CD4-positive, alpha-beta T cell treated with Interleukin-17A for 1 hour (primary cell): Measurements from ENCODE around the gene FAM174C.
A peak's percentile ranks its signal among the peaks of the same experiment; 100 is the strongest.

Experiments
- DNase-seq: peaks from one replicate; pipeline ENCODE4 v3.0.0-alpha.2; 2020

Gene FAM174C

DNA sequence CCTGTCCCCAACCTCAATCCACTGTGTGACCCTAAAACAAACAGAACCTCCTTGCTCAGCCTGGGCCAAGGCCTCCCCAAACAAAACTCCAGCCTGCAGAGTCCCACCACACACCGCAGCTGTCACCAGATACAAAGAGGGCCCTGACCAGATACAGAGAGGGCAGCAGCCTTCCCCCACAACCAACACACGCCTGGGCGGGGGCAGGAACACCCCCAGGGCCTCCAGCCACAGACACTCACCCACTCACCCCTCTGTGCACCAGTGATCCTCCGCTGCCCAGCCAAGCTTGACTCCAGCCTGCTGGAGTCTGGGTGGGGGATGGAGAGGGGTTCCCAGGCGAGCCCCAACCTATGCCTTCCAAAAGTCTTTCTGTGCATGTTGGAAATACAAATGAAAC lies 12.1 kb upstream of the FAM174C start:
- DNase-seq, result no peak

DNA sequence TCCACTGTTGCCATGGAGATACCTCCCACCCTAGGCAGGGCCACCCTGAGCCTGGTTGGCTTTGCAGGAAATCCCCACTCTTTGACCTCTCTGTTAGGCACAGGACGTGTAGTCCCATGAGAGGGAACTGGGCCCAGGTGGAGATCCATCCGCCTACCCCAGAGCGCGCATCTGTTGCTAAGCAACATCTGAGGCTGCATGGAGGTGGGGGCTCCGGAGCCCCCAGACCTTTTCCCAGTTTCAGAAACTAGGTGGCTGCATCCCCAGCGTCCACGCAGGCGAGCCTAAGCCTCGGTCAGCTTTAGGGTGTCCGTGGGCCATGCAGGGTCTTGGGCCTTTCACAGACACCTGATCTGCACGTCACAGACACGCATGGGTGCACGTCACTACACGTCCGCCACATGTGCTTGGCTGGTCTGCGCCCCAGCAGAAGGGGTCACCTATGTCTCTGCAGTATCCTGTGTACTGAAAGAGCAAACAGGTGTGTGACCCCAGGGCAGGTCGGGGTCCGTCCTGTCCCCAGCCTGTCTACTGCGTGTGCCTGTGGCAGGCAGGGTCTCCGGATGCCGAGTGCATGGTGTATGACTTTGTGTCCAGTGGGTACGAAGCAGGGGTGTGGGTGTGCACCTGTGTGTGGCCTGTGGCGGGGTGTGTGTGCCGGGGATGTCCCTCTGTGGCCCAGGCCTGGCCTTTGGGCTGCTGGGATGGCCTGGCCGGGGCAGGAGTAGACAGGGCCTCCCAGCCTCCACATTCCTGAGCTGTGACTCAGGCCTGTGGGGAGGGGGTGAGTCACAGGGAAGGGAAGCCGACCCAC lies 10.3 kb upstream of the FAM174C start:
- DNase-seq, result no peak

GRCh38 chr19:1265615-1266128 lies 9.7 kb upstream of the FAM174C start:
- DNase-seq, result peak; percentile 49

DNA sequence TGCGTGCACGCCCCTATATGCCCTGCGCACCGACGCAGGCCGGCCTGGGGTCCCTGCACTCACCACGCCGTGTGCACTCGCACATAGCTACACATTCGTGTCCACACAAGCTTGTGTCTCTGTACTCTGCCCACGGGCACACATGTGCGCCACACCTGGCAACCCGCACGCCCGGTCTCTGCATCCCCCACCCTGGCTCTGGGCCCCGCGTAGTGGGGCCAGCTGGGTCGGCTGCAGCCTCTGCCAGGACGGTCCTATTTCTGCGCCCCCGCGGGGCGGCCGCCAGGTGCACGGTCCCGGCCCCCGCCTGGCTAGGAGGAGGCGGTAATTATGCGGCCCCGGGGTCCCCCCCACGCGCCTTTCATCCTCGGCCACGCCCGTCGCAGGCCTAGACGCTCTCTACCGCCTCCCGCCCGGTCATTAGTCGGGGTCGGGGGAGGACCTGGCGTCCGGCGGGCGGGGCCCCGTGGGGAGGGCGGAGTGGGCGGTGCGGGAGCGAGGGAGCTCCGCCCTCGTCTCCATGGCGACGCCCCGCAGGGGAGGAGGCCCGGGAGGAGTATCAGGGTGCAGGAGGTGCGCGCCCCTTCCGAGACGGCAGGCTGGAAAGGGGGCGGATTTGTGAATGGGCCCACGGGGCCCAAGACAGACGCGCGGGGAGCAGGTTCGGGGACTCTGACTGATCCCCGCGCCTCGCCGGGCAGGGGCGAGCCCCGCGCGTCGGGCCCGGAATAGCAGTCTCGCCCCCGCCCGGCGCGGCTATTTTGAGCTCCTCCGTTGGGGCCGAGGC lies 9.0 kb upstream of the FAM174C start:
- peak; percentile 93 for DNase-seq

- DNase-seq, result peak; percentile 71
Measured at GRCh38 chr19:1266916-1267476, 8.3 kb upstream of the FAM174C start.

DNA sequence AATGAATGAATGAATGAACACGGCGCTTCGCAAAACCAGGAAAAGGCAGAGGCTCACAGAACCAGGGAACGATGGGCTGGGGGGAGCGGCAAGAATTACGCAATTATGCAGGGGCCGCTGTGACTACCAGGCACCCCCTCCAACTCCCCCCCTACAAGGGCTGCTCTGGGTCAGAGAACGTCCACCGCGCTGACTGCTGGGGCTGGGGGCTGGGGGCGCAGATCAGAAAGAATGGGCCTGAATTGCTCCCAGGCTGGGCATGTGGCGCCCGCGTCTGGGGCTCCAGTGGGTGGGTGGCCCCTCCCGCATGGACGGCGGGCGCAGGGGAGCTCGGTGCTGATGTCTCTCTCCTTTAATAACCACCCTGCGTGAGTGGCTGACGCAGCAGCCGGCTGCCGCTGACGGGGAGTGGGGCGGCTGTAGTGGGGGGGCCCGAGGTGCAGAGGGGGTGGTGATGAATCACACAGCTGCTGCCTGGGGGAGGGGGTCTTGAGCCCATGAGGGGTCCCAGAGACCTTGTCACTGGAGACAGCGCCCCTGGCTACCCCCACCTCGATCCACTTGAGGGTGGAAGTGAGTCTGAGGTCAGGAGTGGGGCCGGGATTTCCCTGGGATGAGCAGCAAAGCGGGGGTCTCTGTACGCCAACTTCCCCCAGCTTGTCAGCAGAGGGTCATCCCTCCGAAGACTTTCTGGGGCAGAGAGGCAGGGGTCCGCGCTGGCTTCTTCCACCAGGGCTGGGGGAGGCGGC lies 7.7 kb upstream of the FAM174C start:
- no peak for DNase-seq

- no peak for DNase-seq
Measured at GRCh38 chr19:1268226-1269064, 6.9 kb upstream of the FAM174C start.

GRCh38 chr19:1269065-1269477 lies 6.3 kb upstream of the FAM174C start, which contains the start of gene CIRBP:
Gene CIRBP (plus strand): TSS chr19:1269332. CDS start chr19:1270934, 1,602 bp downstream.
- peak; percentile 99 for DNase-seq

GRCh38 chr19:1269478-1270212 lies 5.7 kb upstream of the FAM174C start:
- peak; percentile 87 for DNase-seq

GRCh38 chr19:1270213-1270853 lies 5.0 kb upstream of the FAM174C start:
- DNase-seq, result peak; percentile 42

GRCh38 chr19:1270854-1271527 lies 4.3 kb upstream of the FAM174C start:
- DNase-seq, result no peak

DNA sequence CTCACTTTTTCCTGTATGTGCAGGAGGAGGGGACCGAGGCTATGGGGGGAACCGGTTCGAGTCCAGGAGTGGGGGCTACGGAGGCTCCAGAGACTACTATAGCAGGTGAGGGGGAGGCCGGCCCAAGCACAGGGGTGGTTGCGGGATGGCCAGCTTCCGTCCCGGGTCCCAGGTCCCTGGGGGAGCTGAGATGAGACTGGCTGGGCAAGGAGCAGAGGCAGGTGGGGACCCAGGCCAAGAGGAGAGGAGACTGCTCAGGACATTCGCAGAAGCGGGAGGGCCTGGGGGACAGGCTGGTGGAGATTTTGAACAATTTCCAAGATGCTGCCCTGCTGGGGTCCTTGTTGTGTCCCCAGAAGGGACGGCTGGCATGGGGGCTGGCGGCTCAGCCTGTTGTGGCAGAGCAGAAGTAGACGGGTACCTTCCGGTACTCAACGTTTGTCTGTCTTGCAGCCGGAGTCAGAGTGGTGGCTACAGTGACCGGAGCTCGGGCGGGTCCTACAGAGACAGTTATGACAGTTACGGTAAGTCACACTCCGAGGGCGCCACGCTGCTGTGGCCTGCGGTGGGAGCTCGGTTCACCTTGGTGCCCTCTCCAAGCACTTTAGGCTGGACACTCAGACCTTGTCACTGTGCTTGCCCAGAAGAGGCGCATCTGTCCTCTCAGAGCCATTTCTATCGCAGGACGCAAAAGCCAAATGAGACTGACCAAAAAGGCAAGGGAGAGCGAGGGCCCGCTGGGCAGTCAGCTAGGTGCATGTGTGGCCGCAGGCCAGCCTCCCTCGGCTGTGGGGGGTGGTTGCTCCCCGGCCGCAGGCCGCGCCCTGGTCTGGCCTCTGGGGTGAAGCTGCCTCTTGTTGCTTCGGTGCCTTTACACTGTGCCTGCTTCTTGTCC lies 3.6 kb upstream of the FAM174C start:
- no peak for DNase-seq

GRCh38 chr19:1272423-1273262 lies 2.7 kb upstream of the FAM174C start:
- DNase-seq, result no peak

DNA sequence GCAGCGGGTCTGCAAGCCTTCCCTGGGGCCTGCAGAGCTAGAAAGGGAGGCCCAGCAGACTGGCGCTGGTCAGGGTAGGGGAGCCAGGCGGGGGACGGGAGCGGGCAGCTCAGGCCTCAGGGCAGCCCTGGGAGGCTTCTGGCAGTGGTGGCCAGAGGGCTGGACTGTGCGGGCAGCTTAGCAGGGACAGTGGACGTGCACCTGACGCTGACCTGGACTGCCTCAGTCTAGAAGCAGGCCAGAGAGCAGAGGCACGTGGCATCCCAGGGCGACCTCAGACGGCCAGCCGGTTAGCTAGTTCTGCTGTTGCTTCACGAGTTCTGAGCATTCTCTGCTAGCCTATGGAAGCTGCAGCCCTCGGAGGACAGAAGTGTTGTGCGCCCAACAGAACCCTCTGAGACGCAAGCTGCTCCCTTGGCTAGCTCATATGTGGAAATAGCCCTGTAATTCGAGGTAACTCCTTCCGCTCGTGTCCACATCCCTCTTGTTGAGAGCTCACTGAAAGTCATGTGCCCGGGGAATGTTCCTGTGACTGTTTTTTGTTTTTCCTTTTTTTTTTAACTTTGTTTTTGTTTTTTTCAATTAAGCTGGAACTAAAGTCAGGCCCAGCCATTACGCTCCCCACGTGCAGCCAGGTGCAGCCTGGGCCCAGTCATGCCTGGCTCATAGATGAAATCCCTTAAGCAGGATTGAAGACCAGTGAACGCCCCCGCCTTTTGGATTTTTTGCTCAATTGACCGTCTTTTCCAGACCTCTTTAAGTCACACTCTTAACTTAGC lies 1.9 kb upstream of the FAM174C start:
- DNase-seq, result peak; percentile 12

DNA sequence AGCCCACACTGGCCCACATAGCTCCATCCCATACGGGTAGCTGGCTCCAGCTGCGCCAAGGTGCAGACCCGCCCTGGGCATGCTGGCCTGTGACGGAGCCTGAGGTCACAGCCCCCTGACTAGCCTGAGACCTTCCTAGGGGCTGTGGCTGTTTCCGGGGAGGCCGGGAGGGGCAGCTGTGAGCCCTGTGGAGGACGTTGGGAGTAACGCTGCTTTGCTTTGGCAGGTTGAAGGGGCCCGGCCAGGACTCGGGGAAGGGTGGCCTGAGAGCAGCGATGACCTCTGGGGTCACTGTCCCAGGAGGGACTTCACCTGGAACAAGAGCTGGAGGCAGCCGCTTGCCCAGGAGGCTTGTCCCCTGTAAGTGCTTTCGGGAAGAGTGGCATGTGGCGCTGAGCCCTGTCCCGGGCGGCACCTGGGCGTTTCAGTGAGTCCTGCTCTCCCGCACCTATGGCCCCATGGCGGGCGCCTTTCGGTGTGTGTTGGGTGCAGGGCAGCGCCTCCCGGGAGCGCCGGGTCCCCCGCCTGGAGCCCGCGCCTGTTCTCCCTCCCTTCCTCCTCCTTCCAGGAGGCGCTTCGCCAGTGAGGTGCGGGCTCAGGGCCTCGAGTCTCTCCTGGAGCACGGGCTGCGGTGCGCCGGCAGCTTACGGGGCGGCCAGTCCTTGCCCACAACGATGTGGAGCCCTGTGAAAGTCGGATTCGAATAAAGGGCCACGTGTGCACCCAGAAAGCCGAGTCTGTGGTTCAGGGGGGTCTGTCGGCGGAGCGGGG lies 1.1 kb upstream of the FAM174C start:
- DNase-seq, result no peak

DNA sequence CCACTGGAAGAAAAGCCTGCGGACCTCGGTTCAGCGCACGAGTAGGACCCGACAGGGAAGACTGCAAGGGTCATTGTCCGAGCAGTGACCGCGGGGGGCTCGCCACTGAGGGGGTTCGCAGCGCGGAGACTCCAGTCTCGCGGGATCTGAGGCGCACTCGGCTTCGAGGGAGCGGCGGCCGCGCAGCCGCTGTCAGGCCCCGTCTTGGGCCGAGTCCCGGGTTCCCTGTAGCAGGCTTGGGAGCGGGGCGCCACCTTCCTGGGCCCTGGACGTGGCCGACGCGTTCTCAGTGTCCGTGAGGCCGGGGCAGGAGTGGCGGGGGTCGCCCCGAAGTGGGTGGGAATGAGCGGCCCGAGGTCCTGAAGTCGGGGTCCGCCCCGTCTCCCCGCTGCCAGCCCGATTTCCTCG lies 474 bp upstream of the FAM174C start:
- DNase-seq, result no peak
